GM12892 (cell line): ENCODE results near the gene NUDT3.
A peak's percentile ranks its signal among the peaks of the same experiment; 100 is the strongest.
"Not testable (repeated sequence)": the region's sequence is repeated elsewhere in the genome, so short reads cannot be mapped to it uniquely, and the experiment has no call there.

Experiments
- DNase-seq: peaks from one replicate; pipeline ENCODE4 v3.0.0; 2011; ENCODE audit not compliant: insufficient read length
- FAIRE-seq: peaks from 2 replicates; lab custom pipeline; 2011; peaks lifted over from hg19 to GRCh38; lab: Jason Lieb, UNC
- POLR2A ChIP-seq: IDR thresholded peaks from 2 replicates; pipeline ENCODE4 v1.6.1; 2011; ENCODE audit warnings: low read depth, low read length, control low read depth
- POLR2AphosphoS5 ChIP-seq: IDR thresholded peaks from 2 replicates; pipeline ENCODE4 v1.6.1; 2011; ENCODE audit warnings: low read depth, low read length, control low read depth
- TAF1 ChIP-seq: IDR thresholded peaks from 2 replicates; pipeline ENCODE4 v1.6.1; 2011; ENCODE audit warnings: low read depth, mild to moderate bottlenecking, control low read depth, low read length, borderline replicate concordance

The NUDT3 gene

DNA sequence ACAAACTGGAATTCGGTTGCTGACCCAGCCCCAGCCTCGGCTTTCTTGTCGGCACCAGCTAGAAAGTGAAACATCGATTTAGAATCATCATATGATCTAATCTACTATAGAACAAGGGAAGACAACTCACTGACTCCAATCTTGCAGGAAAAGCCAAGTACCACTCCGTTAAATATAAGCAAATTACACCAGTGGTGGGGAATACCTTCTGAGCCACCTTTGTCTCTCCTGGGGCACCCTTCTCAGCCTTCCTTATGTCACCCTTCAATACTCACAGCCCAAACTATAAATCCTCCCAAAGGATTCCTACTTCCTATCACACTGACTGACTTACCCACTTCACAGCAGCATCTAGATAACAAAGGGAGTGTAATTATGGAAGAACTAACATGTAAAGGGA, 25.9 kb upstream of the NUDT3 start:
- TF ChIP-seq POLR2A (no peak), POLR2AphosphoS5 (no peak), TAF1 (no peak)
- no peak for DNase-seq
- FAIRE-seq: no peak

DNA sequence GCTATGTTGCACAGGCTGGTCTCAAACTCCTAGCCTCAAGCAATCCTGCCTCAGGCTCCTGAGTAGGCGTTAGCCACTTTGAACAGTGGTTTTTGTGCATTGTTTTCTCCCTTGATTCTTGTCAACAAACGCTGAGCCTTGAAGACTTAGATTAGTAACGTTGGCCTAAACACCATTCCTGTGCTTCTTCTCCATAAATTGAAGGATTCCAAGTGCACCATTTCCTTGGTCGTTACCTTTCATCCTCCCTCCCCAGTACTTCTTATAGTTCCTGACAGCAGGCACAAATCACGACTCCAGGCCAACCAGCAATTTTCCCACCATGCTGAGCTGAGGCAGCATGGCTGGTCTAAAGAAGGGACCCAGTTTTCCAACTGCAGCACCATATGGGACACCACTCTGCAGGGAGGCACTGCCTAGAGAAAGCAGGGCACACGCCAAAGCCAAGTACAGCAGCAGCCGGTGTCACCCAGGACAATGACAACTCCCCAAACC, 24.5 kb upstream of the NUDT3 start:
- TF ChIP-seq TAF1 (no peak), POLR2A (peak; percentile 39; the same call in 1 of the 2 replicates)
- DNase-seq (no peak), FAIRE-seq (no peak)

DNA sequence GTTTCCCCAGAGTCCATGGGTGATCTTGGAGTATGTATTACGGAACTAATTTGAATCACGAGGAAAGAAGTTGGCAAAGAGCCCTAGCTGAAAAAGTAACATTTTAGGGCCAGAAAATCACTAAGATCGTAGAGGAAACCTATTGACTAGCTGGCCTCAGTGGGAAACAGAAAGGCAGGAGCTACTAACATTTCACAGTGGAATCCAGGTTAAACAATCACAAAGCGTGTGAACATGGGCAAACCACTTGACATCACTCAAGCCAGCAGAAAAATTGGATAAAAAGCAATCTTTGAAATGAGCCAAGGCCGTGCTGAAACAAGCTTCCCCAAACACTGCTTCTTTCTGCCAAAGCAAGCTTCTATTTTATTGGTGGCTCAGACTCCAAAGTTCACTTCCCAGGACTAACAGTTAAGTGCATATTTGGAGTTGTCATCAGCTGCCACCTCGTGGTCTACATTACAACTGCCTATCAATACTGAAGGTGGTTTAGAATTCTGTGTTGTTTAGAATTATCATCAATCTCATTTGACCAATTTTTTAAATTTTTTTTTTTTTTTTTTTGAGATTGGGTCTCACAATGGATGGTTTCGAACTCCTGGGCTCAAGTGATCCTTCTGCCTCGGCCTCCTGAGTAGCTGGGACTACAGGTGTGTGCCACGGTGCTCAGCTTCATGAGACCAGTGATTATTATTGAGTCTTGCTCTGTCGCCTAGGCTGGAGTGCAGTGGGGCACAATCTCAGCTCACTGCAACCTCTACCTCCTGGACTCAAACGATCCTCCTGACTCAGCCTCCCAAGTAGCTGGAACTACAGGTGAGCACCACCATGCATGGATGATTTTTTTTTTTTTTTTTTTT, 22.8 kb upstream of the NUDT3 start:
- DNase-seq (no peak), FAIRE-seq (no peak)
- TF ChIP-seq TAF1: no peak
- TF ChIP-seq POLR2AphosphoS5: no peak
- TF ChIP-seq POLR2A: no peak

- no peak for TF ChIP-seq POLR2A
- no peak for TF ChIP-seq POLR2AphosphoS5
- no peak for TF ChIP-seq TAF1
- FAIRE-seq (no peak), DNase-seq (no peak)
Observed at GRCh38 chr6:34412643-34413214, 20.3 kb upstream of the NUDT3 start.

DNA sequence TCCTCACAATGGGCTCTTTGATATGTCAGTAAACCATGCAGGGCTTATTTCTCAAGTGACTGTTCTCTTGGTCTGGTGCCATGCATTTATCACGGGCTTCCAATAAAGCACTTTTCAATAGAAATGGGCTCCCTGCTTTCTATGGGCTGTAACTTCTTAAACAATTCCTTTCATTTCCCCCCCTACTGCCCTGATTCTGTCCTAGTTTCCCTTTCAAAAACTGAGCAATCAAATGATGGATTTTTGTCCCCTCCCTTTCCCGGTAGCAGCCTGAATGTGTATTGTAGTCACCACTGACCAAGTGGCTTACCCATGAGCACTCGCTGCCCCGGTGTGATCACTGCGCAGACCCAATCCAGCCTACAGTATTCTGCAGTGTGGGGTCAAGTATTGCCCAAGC, 19.5 kb upstream of the NUDT3 start:
- DNase-seq (no peak), FAIRE-seq (no peak)
- no peak for TF ChIP-seq TAF1
- no peak for TF ChIP-seq POLR2AphosphoS5
- TF ChIP-seq POLR2A: no peak

DNA sequence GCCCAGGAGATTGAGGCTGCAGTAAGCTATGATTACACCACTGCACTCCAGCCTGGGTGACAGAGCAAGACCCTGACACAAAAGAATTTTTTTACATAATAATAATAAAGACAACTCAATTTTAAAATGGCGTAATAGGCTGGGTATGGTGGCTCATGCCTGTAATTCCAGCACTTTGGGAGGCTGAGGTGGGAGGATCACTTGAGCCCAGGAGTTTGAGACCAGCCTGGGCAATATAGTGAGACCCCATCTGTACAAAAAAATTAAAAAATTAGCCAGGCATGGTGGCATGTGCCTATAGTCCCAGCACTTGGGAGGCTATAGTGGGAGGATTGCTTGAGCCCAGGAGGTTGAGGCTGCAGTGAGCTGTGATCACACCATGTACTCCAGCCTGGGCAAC, 15.4 kb upstream of the NUDT3 start:
- FAIRE-seq: not testable (repeated sequence)

GRCh38 chr6:34396518-34396917, 4.0 kb upstream of the NUDT3 start:
- no peak for TF ChIP-seq POLR2A
- TF ChIP-seq TAF1: no peak
- no peak for TF ChIP-seq POLR2AphosphoS5
- no peak for DNase-seq
- no peak for FAIRE-seq

More for the DNA sequence above, 15.4 kb upstream of the NUDT3 start:
- DNase-seq: not testable (repeated sequence)

DNA sequence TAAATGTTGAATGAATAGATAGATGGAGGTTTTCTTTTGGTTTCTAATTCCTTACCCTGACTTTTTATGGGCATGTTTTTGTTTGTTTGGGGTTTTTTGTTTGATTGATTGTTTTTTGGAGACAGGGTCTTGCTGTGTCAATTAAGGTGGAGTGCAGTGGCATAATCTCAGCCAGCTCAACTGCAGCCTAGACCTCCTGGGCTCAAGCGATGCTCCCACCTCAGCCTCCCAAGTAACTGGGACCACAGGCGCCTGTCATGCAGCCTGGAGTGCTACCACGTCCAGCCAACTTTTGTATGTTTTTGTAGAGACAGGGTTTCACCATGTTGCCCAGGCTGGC, 1.5 kb upstream of the NUDT3 start:
- no peak for FAIRE-seq
- TF ChIP-seq POLR2A (no peak), TAF1 (no peak), POLR2AphosphoS5 (no peak)

DNA sequence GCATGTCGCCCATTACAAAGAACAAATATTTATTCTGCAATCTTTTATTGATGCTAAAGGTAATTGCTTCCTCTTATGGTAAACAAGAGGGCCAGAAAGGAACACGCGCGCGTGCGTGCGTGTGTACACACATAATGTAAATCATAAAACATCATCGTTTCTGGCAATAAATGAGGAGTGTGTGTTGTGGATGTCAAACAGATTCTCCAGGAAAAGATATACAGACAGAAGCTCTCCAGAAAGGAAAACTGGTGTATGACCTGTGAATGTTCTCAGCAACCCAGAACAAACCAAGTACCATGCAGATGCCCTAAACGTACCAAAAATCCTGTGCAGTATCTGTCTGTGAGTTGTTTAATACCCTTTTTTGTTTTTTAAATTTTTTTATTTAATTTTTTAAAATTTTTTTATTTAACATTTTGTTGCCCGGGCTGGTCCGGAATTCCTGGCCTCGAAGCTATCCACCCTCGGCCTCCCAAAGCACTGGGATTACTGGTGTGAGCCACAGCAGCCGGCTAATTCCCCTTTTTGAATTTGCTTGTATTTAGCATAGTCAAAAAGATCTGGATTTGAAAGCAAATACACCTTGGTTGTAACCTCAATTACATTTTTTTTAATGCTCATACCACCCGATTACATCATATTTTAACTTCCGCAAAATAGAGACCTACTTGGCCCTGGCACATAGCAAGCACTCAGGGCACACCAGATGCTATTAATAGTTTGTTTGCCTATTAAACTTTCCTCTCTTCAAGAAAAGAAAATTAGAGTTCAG, 909 bp upstream of the NUDT3 start:
- no peak for FAIRE-seq
- no peak for DNase-seq
- no peak for TF ChIP-seq POLR2AphosphoS5
- no peak for TF ChIP-seq POLR2A
- TF ChIP-seq TAF1: no peak

More for the DNA sequence above, 1.5 kb upstream of the NUDT3 start:
- no peak for DNase-seq

- peak; percentile 76 for FAIRE-seq
- TF ChIP-seq TAF1 (peak; percentile 54; the same call in 1 of the 2 replicates), POLR2A (peak; percentile 63), POLR2AphosphoS5 (peak; percentile 61; the same call in 1 of the 2 replicates)
- DNase-seq: peak; percentile 41
Observed at GRCh38 chr6:34391786-34392496, 528 bp downstream of the NUDT3 start.

DNA sequence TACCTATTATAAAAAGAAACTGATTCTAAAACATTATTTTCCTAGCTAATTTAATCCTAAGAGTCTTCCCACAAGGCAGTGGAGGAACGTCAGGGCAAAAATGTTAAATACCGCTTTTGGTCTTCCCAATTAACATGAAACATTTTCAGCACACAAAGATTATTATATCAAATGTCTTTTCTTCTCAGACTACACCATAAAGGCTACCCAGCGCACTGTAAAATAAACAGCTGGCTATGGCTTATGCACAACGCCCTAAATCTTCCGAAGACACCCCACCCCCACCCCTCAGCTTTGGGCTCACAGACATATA, 1.0 kb downstream of the NUDT3 start:
- no peak for TF ChIP-seq POLR2AphosphoS5
- TF ChIP-seq TAF1: no peak
- TF ChIP-seq POLR2A: no peak
- FAIRE-seq (no peak), DNase-seq (no peak)
